HepG2 (cell line): Measurements from ENCODE around the gene THRB. TPM values are rescaled to one million over a fixed set of nuclear protein-coding genes. Genes with fewer than 3 reads are reported as not detected.

Source experiments
- ATAC-seq: fragments of 200-7000 bp; cut with Tn5 transposase; 3 replicates; pipeline ENCODE4 v1.9.1; 2020; ENCODE audit warnings: mild to moderate bottlenecking, moderate library complexity
- BruUV-seq: library from RNA; stranded (reverse); fragments of 400-500 nt; replicated peaks from 2 replicates; lab custom pipeline; 2021; lab: Mats Ljungman, UMichigan
- CTCF ChIA-PET: fragments of 300-600 bp; formaldehyde crosslinking; extraction: SDS; loops from one replicate; lab custom pipeline; 2021; ENCODE audit warnings: low total read pairs, inconsistent platforms, low intra/inter-chr PET ratio; lab: Yijun Ruan, JAX
- POLR2A ChIA-PET: fragments of 350-600 bp; sonication (Branson Sonifier 250); formaldehyde crosslinking; loops from one replicate; lab custom pipeline; 2020; ENCODE audit warnings: antibody characterized with exemption, inconsistent platforms; lab: Yijun Ruan, JAX
- DNase-seq: peaks from one replicate; pipeline ENCODE4 v3.0.0-alpha.2; 2015; ENCODE audit warnings: low spot score
- FAIRE-seq: peaks from 3 replicates; lab custom pipeline; 2011; peaks lifted over from hg19 to GRCh38; lab: Jason Lieb, UNC
- H2AFZ ChIP-seq: one replicate; pipeline ENCODE4 v1.6.1; 2011; ENCODE audit warnings: low read length, inconsistent platforms
- H3K27ac ChIP-seq: fragments of 300-600 bp; 3 replicates; pipeline ENCODE4 v1.8.0; 2011; ENCODE audit warnings: mixed run types, mild to moderate bottlenecking, mixed read lengths, low read length, inconsistent platforms; ENCODE audit not compliant: insufficient read depth; ENCODE audit errors: extremely low read length
- H3K27me3 ChIP-seq, 2 experiments: fragments of 200-600 bp in 1 of 2; 2 replicates in 1 of 2; 3 replicates in 1 of 2; pipeline versions ENCODE4 v1.6.0 to v1.8.0; 2011; ENCODE audit warnings: low read length in 2 of 2, mild to moderate bottlenecking in 2 of 2, moderate library complexity in 2 of 2, inconsistent platforms in 1 of 2; ENCODE audit not compliant: insufficient read depth in 2 of 2, control insufficient read depth in 1 of 2
- H3K36me3 ChIP-seq, 2 experiments: fragments of 200-600 bp in 1 of 2; replicated peaks in 1 of 2; 2 replicates in 1 of 2; 3 replicates in 1 of 2; pipeline versions ENCODE4 v1.5.1 to v1.8.0; 2011; ENCODE audit warnings: low read length in 2 of 2, inconsistent platforms in 1 of 2; ENCODE audit not compliant: insufficient read depth in 2 of 2, control insufficient read depth in 1 of 2
- H3K4me1 ChIP-seq: 2 replicates; pipeline ENCODE4 v1.5.1; 2012; ENCODE audit warnings: low read length, inconsistent platforms; ENCODE audit not compliant: insufficient read depth
- H3K4me2 ChIP-seq: 2 replicates; pipeline ENCODE4 v1.6.0; 2011; ENCODE audit warnings: low read depth, low read length, inconsistent platforms
- H3K4me3 ChIP-seq, 3 experiments: fragments of 200-600 bp in 1 of 3; sonication (generic), shearing (Covaris generic) in 1 of 3; replicated peaks in 1 of 3; 2 replicates each; pipeline ENCODE4 v1.5.1; 2011 to 2016; ENCODE audit warnings: low read length in 3 of 3, inconsistent platforms in 2 of 3, low read depth in 2 of 3, mild to moderate bottlenecking in 2 of 3, control low read depth in 1 of 3, mixed read lengths in 1 of 3; ENCODE audit not compliant: insufficient read depth in 1 of 3
- H3K79me2 ChIP-seq: one replicate; pipeline ENCODE4 v1.6.1; 2011; ENCODE audit warnings: low read length, inconsistent platforms; ENCODE audit not compliant: insufficient read depth
- H3K9ac ChIP-seq: 2 replicates; pipeline ENCODE4 v1.6.0; 2011; ENCODE audit warnings: mild to moderate bottlenecking, low read depth, low read length, inconsistent platforms; ENCODE audit not compliant: insufficient read depth
- H3K9me3 ChIP-seq: 2 replicates; pipeline ENCODE4 v1.5.1; 2012; ENCODE audit warnings: mild to moderate bottlenecking, low read length
- H4K20me1 ChIP-seq: 2 replicates; pipeline ENCODE4 v1.6.0; 2011; ENCODE audit warnings: inconsistent platforms, mild to moderate bottlenecking, low read length, moderate library complexity; ENCODE audit not compliant: insufficient read depth
- ASH2L ChIP-seq: fragments of 300-600, 200-600 bp; sonication (generic); IDR thresholded peaks from 2 replicates; pipeline ENCODE4 v1.7.0; 2017; ENCODE audit warnings: low read depth, mild to moderate bottlenecking, moderate library complexity, mixed read lengths, low read length; ENCODE audit not compliant: insufficient read length
- NBN ChIP-seq: fragments of 450-650 bp; conservative IDR thresholded peaks from 2 replicates; pipeline ENCODE4 v1.6.1; 2017
- RFX3 ChIP-seq: IDR thresholded peaks from 2 replicates; pipeline ENCODE4 v1.6.1; 2016; ENCODE audit warnings: missing biosample characterization, missing genetic modification reagents
- RNF2 ChIP-seq: fragments of 450-650 bp; conservative IDR thresholded peaks from 2 replicates; pipeline ENCODE4 v1.6.1; 2016; ENCODE audit warnings: low read depth
- ZNF24 ChIP-seq: fragments of 450-650 bp; IDR thresholded peaks from 2 replicates; pipeline ENCODE4 v1.6.1; 2017; ENCODE audit warnings: antibody characterized with exemption, mild to moderate bottlenecking
- ZNF282 ChIP-seq: fragments of 450-650 bp; IDR thresholded peaks from 2 replicates; pipeline ENCODE4 v1.6.1; 2018; ENCODE audit not compliant: partially characterized antibody
- ZSCAN21 ChIP-seq: sonication (generic); formaldehyde crosslinking; IDR thresholded peaks from 2 replicates; pipeline ENCODE4 v1.8.0; 2022; ENCODE audit warnings: mild to moderate bottlenecking, missing genetic modification reagents, moderate library complexity, borderline replicate concordance
- WGBS: methylation state at CpG from one replicate; pipeline ENCODE4 v1.1.6; 2017; ENCODE audit warnings: low lambda C conversion rate; 5-methylcytosine and 5-hydroxymethylcytosine counted together
- in situ Hi-C: cut with HindIII; loops from 2 replicates; pipeline ENCODE4 v1.10.0; 2017; ENCODE audit warnings: low pct_unique_long_range_greater_than_20kb; ENCODE audit not compliant: extremely low pct_ligation_motif_present
- intact Hi-C: fragments of 100-400 bp; cut with micrococcal nuclease; formaldehyde crosslinking; loops from one replicate; pipeline ENCODE4 v1.10.0; 2022; ENCODE audit not compliant: unreplicated experiment
- polyA plus RNA-seq, 8 experiments: library from polyadenylated mRNA; depleted of rRNA in 3 of 8; stranded (reverse) in 7 of 8; unstranded in 1 of 8; fragments of >200 nt; fragmentation: Illumina TruSeq in 4 of 8; extraction: Trizol in 4 of 8; gene quantifications; 2 replicates each; pipeline versions ENCODE4 v1.2.1 to v1.2.3, GENCODE V29; 2011 to 2016; ENCODE audit warnings: low read depth in 4 of 8, missing spikeins in 1 of 8, mixed read lengths in 1 of 8; ENCODE audit not compliant: insufficient read depth in 1 of 8
- total RNA-seq, 5 experiments: library from RNA; depleted of rRNA; stranded (reverse); fragments of >200 nt; fragmentation: Illumina TruSeq; extraction: Trizol; gene quantifications; 2 replicates each; pipeline ENCODE4 v1.2.3, GENCODE V29; 2016; ENCODE audit warnings: low read depth in 1 of 5
- TF ChIP-seq, protein P1 (sequence below): fragments of 450-650 bp; IDR thresholded peaks from 2 replicates; pipeline ENCODE4 v1.6.1; 2017; ENCODE audit warnings: mild to moderate bottlenecking
- TF ChIP-seq, protein P2 (sequence below): sonication (generic); formaldehyde crosslinking; conservative IDR thresholded peaks from 2 replicates; pipeline ENCODE4 v1.8.1; 2023; ENCODE audit warnings: missing genetic modification reagents
- TF ChIP-seq, protein P3 (sequence below): IDR thresholded peaks from 2 replicates; pipeline ENCODE4 v1.6.1; 2016; ENCODE audit warnings: missing compliant biosample characterization, missing genetic modification reagents, borderline replicate concordance
- TF ChIP-seq, protein P4 (sequence below): sonication (generic); formaldehyde crosslinking; IDR thresholded peaks from 2 replicates; pipeline ENCODE4 v1.5.0; 2020; ENCODE audit warnings: missing genetic modification reagents

Gene THRB
- total and polyA plus RNA-seq, 2 of the 13 experiments (the other 11 are each of a cell fraction or from before 2014, with no cell fraction given), result 4.7 to 22.7 TPM

DNA sequence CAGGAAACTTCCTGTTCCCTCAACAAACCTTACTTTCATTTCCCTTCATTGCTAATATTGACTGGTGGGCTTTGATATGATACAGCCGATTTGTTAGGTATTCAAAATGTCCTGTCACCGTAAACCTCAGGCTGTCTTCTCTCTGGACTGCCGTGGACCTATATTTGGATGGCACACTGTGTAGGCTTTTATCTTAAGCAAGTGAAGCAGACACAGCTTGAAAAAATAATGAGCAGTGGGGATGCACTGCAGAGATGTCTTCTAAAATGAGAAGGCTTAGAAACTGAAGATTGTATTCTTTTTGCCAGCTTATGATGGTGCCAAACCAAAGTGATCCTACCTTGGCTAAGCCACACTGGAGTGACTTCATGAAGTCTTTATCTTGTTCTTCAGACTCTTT lies 283.3 kb downstream of the THRB start:
- H3K4me3 ChIP-seq, result no peak overlapping the region
- H3K4me1 ChIP-seq, result no peaks in the 10 kb centered on the region
- H3K9ac ChIP-seq, result no peak overlapping the region
- ATAC-seq (no peak), FAIRE-seq (no peak), DNase-seq (no peak)
- ChIA-PET POLR2A (no interaction called here), CTCF (no interaction called here)
- H3K9me3 ChIP-seq, result no peaks in the 10 kb centered on the region
- H3K27me3 ChIP-seq, result no peaks in the 10 kb centered on the region
- H3K36me3 ChIP-seq, result peaks cover 0 to 4% of the 10 kb centered on the region in 2 experiments; a peak in 2 of 5 replicates
- in situ Hi-C loops (no loop called here), intact Hi-C loops (no loop called here)
- no peak overlapping the region for H2AFZ ChIP-seq
- 100% methylated on average over 3 of the region's 3 CpGs for WGBS
- no TSS peak for BruUV-seq
- H3K27ac ChIP-seq, result no peak overlapping the region
- H3K79me2 ChIP-seq, result no peaks in the 10 kb centered on the region
- H4K20me1 ChIP-seq, result no peaks in the 10 kb centered on the region
- H3K4me2 ChIP-seq, result no peak overlapping the region
- TF ChIP-seq ZNF282 (no peak), RNF2 (no peak), ZSCAN21 (CRISPR knock-in tag) (no peak), RFX3 (CRISPR knock-in tag) (no peak), ASH2L (no peak), ZNF24 (no peak), NBN (no peak)
- TF ChIP-seq, protein P1, sequence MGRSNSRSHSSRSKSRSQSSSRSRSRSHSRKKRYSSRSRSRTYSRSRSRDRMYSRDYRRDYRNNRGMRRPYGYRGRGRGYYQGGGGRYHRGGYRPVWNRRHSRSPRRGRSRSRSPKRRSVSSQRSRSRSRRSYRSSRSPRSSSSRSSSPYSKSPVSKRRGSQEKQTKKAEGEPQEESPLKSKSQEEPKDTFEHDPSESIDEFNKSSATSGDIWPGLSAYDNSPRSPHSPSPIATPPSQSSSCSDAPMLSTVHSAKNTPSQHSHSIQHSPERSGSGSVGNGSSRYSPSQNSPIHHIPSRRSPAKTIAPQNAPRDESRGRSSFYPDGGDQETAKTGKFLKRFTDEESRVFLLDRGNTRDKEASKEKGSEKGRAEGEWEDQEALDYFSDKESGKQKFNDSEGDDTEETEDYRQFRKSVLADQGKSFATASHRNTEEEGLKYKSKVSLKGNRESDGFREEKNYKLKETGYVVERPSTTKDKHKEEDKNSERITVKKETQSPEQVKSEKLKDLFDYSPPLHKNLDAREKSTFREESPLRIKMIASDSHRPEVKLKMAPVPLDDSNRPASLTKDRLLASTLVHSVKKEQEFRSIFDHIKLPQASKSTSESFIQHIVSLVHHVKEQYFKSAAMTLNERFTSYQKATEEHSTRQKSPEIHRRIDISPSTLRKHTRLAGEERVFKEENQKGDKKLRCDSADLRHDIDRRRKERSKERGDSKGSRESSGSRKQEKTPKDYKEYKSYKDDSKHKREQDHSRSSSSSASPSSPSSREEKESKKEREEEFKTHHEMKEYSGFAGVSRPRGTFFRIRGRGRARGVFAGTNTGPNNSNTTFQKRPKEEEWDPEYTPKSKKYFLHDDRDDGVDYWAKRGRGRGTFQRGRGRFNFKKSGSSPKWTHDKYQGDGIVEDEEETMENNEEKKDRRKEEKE, result no peak
- TF ChIP-seq, protein P2, sequence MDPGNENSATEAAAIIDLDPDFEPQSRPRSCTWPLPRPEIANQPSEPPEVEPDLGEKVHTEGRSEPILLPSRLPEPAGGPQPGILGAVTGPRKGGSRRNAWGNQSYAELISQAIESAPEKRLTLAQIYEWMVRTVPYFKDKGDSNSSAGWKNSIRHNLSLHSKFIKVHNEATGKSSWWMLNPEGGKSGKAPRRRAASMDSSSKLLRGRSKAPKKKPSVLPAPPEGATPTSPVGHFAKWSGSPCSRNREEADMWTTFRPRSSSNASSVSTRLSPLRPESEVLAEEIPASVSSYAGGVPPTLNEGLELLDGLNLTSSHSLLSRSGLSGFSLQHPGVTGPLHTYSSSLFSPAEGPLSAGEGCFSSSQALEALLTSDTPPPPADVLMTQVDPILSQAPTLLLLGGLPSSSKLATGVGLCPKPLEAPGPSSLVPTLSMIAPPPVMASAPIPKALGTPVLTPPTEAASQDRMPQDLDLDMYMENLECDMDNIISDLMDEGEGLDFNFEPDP (CRISPR knock-in tag), result no peak
- TF ChIP-seq, protein P3, sequence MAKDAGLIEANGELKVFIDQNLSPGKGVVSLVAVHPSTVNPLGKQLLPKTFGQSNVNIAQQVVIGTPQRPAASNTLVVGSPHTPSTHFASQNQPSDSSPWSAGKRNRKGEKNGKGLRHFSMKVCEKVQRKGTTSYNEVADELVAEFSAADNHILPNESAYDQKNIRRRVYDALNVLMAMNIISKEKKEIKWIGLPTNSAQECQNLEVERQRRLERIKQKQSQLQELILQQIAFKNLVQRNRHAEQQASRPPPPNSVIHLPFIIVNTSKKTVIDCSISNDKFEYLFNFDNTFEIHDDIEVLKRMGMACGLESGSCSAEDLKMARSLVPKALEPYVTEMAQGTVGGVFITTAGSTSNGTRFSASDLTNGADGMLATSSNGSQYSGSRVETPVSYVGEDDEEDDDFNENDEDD (CRISPR knock-in tag), result no peak
- TF ChIP-seq, protein P4, sequence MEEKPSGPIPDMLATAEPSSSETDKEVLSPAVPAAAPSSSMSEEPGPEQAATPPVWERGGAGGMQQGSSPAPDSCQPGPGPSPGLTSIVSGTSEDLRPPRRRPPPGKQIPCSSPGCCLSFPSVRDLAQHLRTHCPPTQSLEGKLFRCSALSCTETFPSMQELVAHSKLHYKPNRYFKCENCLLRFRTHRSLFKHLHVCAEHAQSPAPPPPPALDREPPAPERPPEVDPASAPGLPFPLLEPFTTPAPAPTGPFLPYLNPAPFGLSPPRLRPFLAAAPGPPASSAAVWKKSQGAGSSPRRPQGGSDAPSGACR (CRISPR knock-in tag), result no peak
